Measurements from ENCODE around the gene VTA1. TPM values are rescaled to one million over a fixed set of nuclear protein-coding genes. Genes with fewer than 3 reads are reported as not detected.

VTA1 gene
- total RNA-seq, 1 experiment from 2014 or later: 55.1 TPM

- H3K36me3 Mint-ChIP-seq (ENCODE audit: insufficient read depth, unreplicated experiment): peaks cover 7% of the 10 kb centered on the region
- no peaks in the 10 kb centered on the region for H3K27me3 Mint-ChIP-seq (ENCODE audit: insufficient read depth, unreplicated experiment)
- Histone ChIP-seq H3K4me3 (ENCODE audit: low read depth, low read length) (no peak overlapping the region), H3K9me3 (0 out of 2 replicates have a peak, but pooled peaks cover 3% of the 10 kb centered on the region), H3K36me3 (ENCODE audit: control insufficient read depth, insufficient read depth, low read length) (no peaks in the 10 kb centered on the region; the same call in 1 of the 2 replicates), H3K27me3 (replicated peaks; ENCODE audit: control insufficient read depth, insufficient read depth, low read length) (no peaks in the 10 kb centered on the region), H3K4me1 (no peaks in the 10 kb centered on the region)
- ChIA-PET CTCF (no interaction called here), POLR2A (no interaction called here)
- no TSS peak for BruUV-seq (replicated peaks)
- intact Hi-C loops (cut with micrococcal nuclease; ENCODE audit: unreplicated experiment): no loop called here
- H3K9me3 Mint-ChIP-seq (ENCODE audit: unreplicated experiment): peaks cover 8% of the 10 kb centered on the region
- no peak overlapping the region for H3K4me3 Mint-ChIP-seq (ENCODE audit: unreplicated experiment)
- H3K4me1 Mint-ChIP-seq (ENCODE audit: low read depth, unreplicated experiment): peaks cover 8% of the 10 kb centered on the region
- no peak for DNase-seq
- TF ChIP-seq CTCF (IDR thresholded peaks at IDR 0.05; ENCODE audit: insufficient read depth in 1 of 2, low read depth in 1 of 2, low read length in 1 of 2, severe bottlenecking in 1 of 2, unreplicated experiment in 1 of 2): no peak
- H3K27ac Mint-ChIP-seq (ENCODE audit: unreplicated experiment): no peak overlapping the region
Measured at GRCh38 chr6:142223938-142224337, 76.9 kb downstream of the VTA1 start.

GRCh38 chr6:142225115-142225514 lies 78.1 kb downstream of the VTA1 start:
- Mint-ChIP-seq H3K36me3 (ENCODE audit: insufficient read depth, unreplicated experiment) (peaks cover 7% of the 10 kb centered on the region), H3K9me3 (ENCODE audit: unreplicated experiment) (peaks cover 8% of the 10 kb centered on the region), H3K27ac (ENCODE audit: unreplicated experiment) (no peak overlapping the region), H3K27me3 (ENCODE audit: insufficient read depth, unreplicated experiment) (no peaks in the 10 kb centered on the region), H3K4me3 (ENCODE audit: unreplicated experiment) (no peak overlapping the region), H3K4me1 (ENCODE audit: low read depth, unreplicated experiment) (peaks cover 8% of the 10 kb centered on the region)
- Histone ChIP-seq H3K4me3 (ENCODE audit: low read depth, low read length) (no peak overlapping the region), H3K9me3 (0 out of 2 replicates have a peak, but pooled peaks cover 3% of the 10 kb centered on the region), H3K27me3 (replicated peaks; ENCODE audit: control insufficient read depth, insufficient read depth, low read length) (no peaks in the 10 kb centered on the region), H3K36me3 (ENCODE audit: control insufficient read depth, insufficient read depth, low read length) (no peaks in the 10 kb centered on the region; the same call in 1 of the 2 replicates), H3K4me1 (no peaks in the 10 kb centered on the region)
- no peak for DNase-seq
- no peak for TF ChIP-seq CTCF (IDR thresholded peaks at IDR 0.05; ENCODE audit: insufficient read depth in 1 of 2, low read depth in 1 of 2, low read length in 1 of 2, severe bottlenecking in 1 of 2, unreplicated experiment in 1 of 2)
- no TSS peak for BruUV-seq (replicated peaks)
- intact Hi-C loops (cut with micrococcal nuclease; ENCODE audit: unreplicated experiment): no loop called here
- CTCF ChIA-PET: no interaction called here
- POLR2A ChIA-PET: no interaction called here

- H3K27me3 Mint-ChIP-seq (ENCODE audit: insufficient read depth, unreplicated experiment): no peaks in the 10 kb centered on the region
- H3K27me3 ChIP-seq (replicated peaks; ENCODE audit: control insufficient read depth, insufficient read depth, low read length): no peaks in the 10 kb centered on the region
- CTCF ChIA-PET: no interaction called here
Measured at GRCh38 chr6:142225552-142225951, 78.5 kb downstream of the VTA1 start.

More at GRCh38 chr6:142225552-142225951, 78.5 kb downstream of the VTA1 start:
- Histone ChIP-seq H3K9me3 (0 out of 2 replicates have a peak, but pooled peaks cover 3% of the 10 kb centered on the region), H3K36me3 (ENCODE audit: control insufficient read depth, insufficient read depth, low read length) (no peaks in the 10 kb centered on the region), H3K4me1 (no peaks in the 10 kb centered on the region), H3K4me3 (ENCODE audit: low read depth, low read length) (no peak overlapping the region)
- TF ChIP-seq CTCF (IDR thresholded peaks at IDR 0.05; ENCODE audit: insufficient read depth in 1 of 2, low read depth in 1 of 2, low read length in 1 of 2, severe bottlenecking in 1 of 2, unreplicated experiment in 1 of 2): no peak
- no peak overlapping the region for H3K27ac Mint-ChIP-seq (ENCODE audit: unreplicated experiment)
- H3K4me1 Mint-ChIP-seq (ENCODE audit: low read depth, unreplicated experiment): peaks cover 8% of the 10 kb centered on the region
- H3K36me3 Mint-ChIP-seq (ENCODE audit: insufficient read depth, unreplicated experiment): peaks cover 7% of the 10 kb centered on the region
- H3K4me3 Mint-ChIP-seq (ENCODE audit: unreplicated experiment): no peak overlapping the region
- no TSS peak for BruUV-seq (replicated peaks)
- DNase-seq: no peak
- POLR2A ChIA-PET: no interaction called here
- peaks cover 8% of the 10 kb centered on the region for H3K9me3 Mint-ChIP-seq (ENCODE audit: unreplicated experiment)
- intact Hi-C loops (cut with micrococcal nuclease; ENCODE audit: unreplicated experiment): no loop called here

Data from Caco-2 (cell line).